ENCODE data around the gene ADH1B. TPM values are rescaled to one million over a fixed set of nuclear protein-coding genes. Genes with fewer than 3 reads are reported as not detected.

ADH1B gene
- total and polyA plus RNA-seq, 2 of the 4 experiments (the other 2 are of a cell fraction), result 0.36 to 0.46 TPM

DNA sequence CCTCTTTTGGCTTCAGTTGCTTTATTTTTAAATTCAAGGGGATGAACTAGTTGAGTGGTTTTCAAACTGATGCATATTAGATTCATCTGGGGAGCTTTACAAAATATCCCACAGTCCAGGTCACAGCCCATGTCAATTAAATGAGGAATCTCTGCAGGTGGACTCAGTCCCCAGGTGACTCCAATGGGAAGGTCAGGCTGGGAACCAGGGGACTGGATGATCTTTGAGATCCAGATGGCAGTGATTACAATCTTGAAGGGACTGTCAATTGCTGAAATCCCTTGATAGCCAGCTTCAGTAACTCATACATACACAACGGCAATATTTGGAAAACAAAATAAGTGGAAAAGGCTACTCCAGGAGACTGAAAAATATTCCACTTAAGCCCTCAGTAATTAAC is 7.0 kb downstream of the ADH1B start:
- in situ Hi-C loops (cut with MboI; ENCODE audit: low sequenced_read_pairs), result no loop called here
- ATAC-seq (ENCODE audit: low read depth), result no peak
- TF ChIP-seq MAFK (IDR thresholded peaks at IDR 0.05; ENCODE audit: low read depth, low read length), result no peak
- no peak for TF ChIP-seq MAZ (IDR thresholded peaks at IDR 0.05; ENCODE audit: borderline replicate concordance, low read depth, low read length)
- TF ChIP-seq SMC3 (IDR thresholded peaks at IDR 0.05; ENCODE audit: low read depth, low read length), result no peak
- TF ChIP-seq RCOR1 (IDR thresholded peaks at IDR 0.05; ENCODE audit: insufficient replicate concordance, low read length), result no peak
- no peak for TF ChIP-seq NFE2L2 (IDR thresholded peaks at IDR 0.05; ENCODE audit: low read depth, low read length)
- TF ChIP-seq POLR2A (IDR thresholded peaks at IDR 0.05; ENCODE audit: low read depth, low read length), result no peak
- no peak for TF ChIP-seq BHLHE40 (IDR thresholded peaks at IDR 0.05; ENCODE audit: low read depth, low read length)
- TF ChIP-seq, protein P1, sequence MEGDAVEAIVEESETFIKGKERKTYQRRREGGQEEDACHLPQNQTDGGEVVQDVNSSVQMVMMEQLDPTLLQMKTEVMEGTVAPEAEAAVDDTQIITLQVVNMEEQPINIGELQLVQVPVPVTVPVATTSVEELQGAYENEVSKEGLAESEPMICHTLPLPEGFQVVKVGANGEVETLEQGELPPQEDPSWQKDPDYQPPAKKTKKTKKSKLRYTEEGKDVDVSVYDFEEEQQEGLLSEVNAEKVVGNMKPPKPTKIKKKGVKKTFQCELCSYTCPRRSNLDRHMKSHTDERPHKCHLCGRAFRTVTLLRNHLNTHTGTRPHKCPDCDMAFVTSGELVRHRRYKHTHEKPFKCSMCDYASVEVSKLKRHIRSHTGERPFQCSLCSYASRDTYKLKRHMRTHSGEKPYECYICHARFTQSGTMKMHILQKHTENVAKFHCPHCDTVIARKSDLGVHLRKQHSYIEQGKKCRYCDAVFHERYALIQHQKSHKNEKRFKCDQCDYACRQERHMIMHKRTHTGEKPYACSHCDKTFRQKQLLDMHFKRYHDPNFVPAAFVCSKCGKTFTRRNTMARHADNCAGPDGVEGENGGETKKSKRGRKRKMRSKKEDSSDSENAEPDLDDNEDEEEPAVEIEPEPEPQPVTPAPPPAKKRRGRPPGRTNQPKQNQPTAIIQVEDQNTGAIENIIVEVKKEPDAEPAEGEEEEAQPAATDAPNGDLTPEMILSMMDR (conservative IDR thresholded peaks at IDR 0.05; ENCODE audit: low read depth, low read length), result no peak
- TF ChIP-seq MXI1 (IDR thresholded peaks at IDR 0.05; ENCODE audit: borderline replicate concordance, low read depth, low read length), result no peak
- TF ChIP-seq RFX5 (IDR thresholded peaks at IDR 0.05; ENCODE audit: low read depth, low read length), result no peak
- Histone ChIP-seq H4K5ac (ENCODE audit: low read depth, low read length) (no peak overlapping the region), H2BK20ac (ENCODE audit: low read depth, low read length) (no peak overlapping the region), H2BK120ac (ENCODE audit: low read depth, low read length) (no peak overlapping the region), H3K14ac (replicated peaks; ENCODE audit: low read depth, low read length) (no peak overlapping the region), H2AFZ (replicated peaks; ENCODE audit: low read length, poor library complexity) (no peak overlapping the region), H3K9me1 (ENCODE audit: insufficient read depth, low read length) (no peaks in the 10 kb centered on the region), H4K91ac (ENCODE audit: insufficient read depth, low read depth, low read length) (no peak overlapping the region), H2BK15ac (ENCODE audit: low read depth, low read length) (no peak overlapping the region), H3K27ac (ENCODE audit: insufficient read depth, low read length) (no peak overlapping the region), H3K9ac (ENCODE audit: low read depth, low read length) (no peak overlapping the region), H2BK5ac (ENCODE audit: low read depth, low read length, poor library complexity, severe bottlenecking) (no peak overlapping the region), H3K4me2 (ENCODE audit: low read depth, low read length) (no peak overlapping the region), H2AK5ac (ENCODE audit: low read depth, low read length) (no peak overlapping the region), H3K79me1 (ENCODE audit: low read depth in 1 of 2, low read length in 2 of 2) (no peaks in the 10 kb centered on the region), H2AK9ac (replicated peaks; ENCODE audit: low read depth, low read length, poor library complexity) (no peak overlapping the region), H3K56ac (ENCODE audit: extremely low read depth, insufficient read depth, low read length) (no peak overlapping the region), H3K36me3 (ENCODE audit: control insufficient read depth, insufficient read depth, low read length) (peaks cover 23% of the 10 kb centered on the region; the same call in 1 of the 2 replicates), H3K18ac (ENCODE audit: low read depth, low read length) (no peak overlapping the region), H3K23ac (ENCODE audit: low read depth, low read length) (no peak overlapping the region), H3K4ac (ENCODE audit: low read depth, low read length) (no peak overlapping the region), H4K20me1 (ENCODE audit: insufficient read depth, low read length) (no peaks in the 10 kb centered on the region), H3K4me3 (ENCODE audit: insufficient read depth, low read depth, low read length) (no peak overlapping the region), H3K4me1 (ENCODE audit: control insufficient read depth, insufficient read depth, low read length) (no peaks in the 10 kb centered on the region), H4K8ac (ENCODE audit: low read depth in 2 of 2, low read length in 2 of 2) (no peak overlapping the region), H3K27me3 (ENCODE audit: control insufficient read depth, insufficient read depth, low read length) (no peaks in the 10 kb centered on the region), H3K9me3 (ENCODE audit: control insufficient read depth, insufficient read depth, low read length) (no peaks in the 10 kb centered on the region)
- CTCF ChIA-PET, result no interaction called here
- BruUV-seq (replicated peaks), result no TSS peak
- dilution Hi-C loops (cut with HindIII; ENCODE audit: low sequenced_read_pairs, unreplicated experiment), result no loop called here
- WGBS, 2 experiments (ENCODE audit: extremely low coverage in 2 of 2, insufficient read length in 1 of 2), result no CpG with 5 or more reads among the region's 1 CpG
- DNase-seq, result no peak
- POLR2A ChIA-PET (ENCODE audit: unreplicated experiment), result no interaction called here
- intact Hi-C loops (cut with micrococcal nuclease), result no loop called here
